Right kidney (tissue), 1 donor: Measurements from ENCODE around the gene DENND1A.
"Not testable (repeated sequence)": the region's sequence is repeated elsewhere in the genome, so short reads cannot be mapped to it uniquely, and the experiment has no call there.

Experiments
- DNase-seq: peaks from one replicate; pipeline ENCODE4 v3.0.0-alpha.2; 2016

DENND1A gene

GRCh38 chr9:123922911-123923310 lies 7.0 kb downstream of the DENND1A start:
- DNase-seq = no peak

GRCh38 chr9:123922431-123922830 lies 7.5 kb downstream of the DENND1A start:
- no peak for DNase-seq

GRCh38 chr9:123914517-123915196 lies 15.3 kb downstream of the DENND1A start:
- DNase-seq = no peak

GRCh38 chr9:123912167-123912897 lies 17.6 kb downstream of the DENND1A start:
- DNase-seq = no peak

GRCh38 chr9:123911024-123911423 lies 18.9 kb downstream of the DENND1A start:
- no peak for DNase-seq

- DNase-seq = not testable (repeated sequence)
These were observed 20.7 kb downstream of the DENND1A start for GRCh38 chr9:123909192-123909591.

GRCh38 chr9:123903550-123903949 lies 26.4 kb downstream of the DENND1A start:
- DNase-seq = not testable (repeated sequence)

GRCh38 chr9:123894822-123895221 lies 35.1 kb downstream of the DENND1A start:
- DNase-seq = no peak

GRCh38 chr9:123893831-123894460 lies 36.0 kb downstream of the DENND1A start:
- no peak for DNase-seq

- no peak for DNase-seq
These were observed 36.8 kb downstream of the DENND1A start for GRCh38 chr9:123893115-123893514.

- DNase-seq = no peak
These were observed 42.1 kb downstream of the DENND1A start for GRCh38 chr9:123887837-123888236.

- not testable (repeated sequence) for DNase-seq
These were observed 44.1 kb downstream of the DENND1A start for GRCh38 chr9:123885834-123886233.

- no peak for DNase-seq
These were observed 46.3 kb downstream of the DENND1A start for GRCh38 chr9:123883634-123884033.

- DNase-seq = no peak
These were observed 48.3 kb downstream of the DENND1A start for GRCh38 chr9:123881604-123882003.

- no peak for DNase-seq
These were observed 49.5 kb downstream of the DENND1A start for GRCh38 chr9:123880420-123880819.

GRCh38 chr9:123876750-123877149 lies 53.2 kb downstream of the DENND1A start:
- DNase-seq = no peak

GRCh38 chr9:123872710-123873109 lies 57.2 kb downstream of the DENND1A start:
- no peak for DNase-seq

- no peak for DNase-seq
These were observed 58.1 kb downstream of the DENND1A start for GRCh38 chr9:123871781-123872180.

GRCh38 chr9:123868002-123868401 lies 61.9 kb downstream of the DENND1A start:
- DNase-seq = no peak

- no peak for DNase-seq
These were observed 62.9 kb downstream of the DENND1A start for GRCh38 chr9:123867034-123867433.

GRCh38 chr9:123866497-123866896 lies 63.4 kb downstream of the DENND1A start:
- no peak for DNase-seq

- DNase-seq = no peak
These were observed 64.5 kb downstream of the DENND1A start for GRCh38 chr9:123865226-123866000.

GRCh38 chr9:123864251-123864650 lies 65.7 kb downstream of the DENND1A start:
- no peak for DNase-seq
